Hematopoietic multipotent progenitor cell (in vitro differentiated cells): ENCODE measurements around the gene MAP2. TPM values are rescaled to one million over a fixed set of nuclear protein-coding genes. Genes with fewer than 3 reads are reported as not detected.

Experiments
- DNase-seq, 3 donors: peaks; one replicate each; pipeline ENCODE4 v3.0.0-alpha.2; 2011 to 2015; ENCODE audit warnings: low read depth in 2 of 3, low spot score in 2 of 3
- small RNA-seq: library from RNA; depleted of rRNA; stranded (forward); fragments of <200 nt; gene quantifications from one replicate; pipeline ENCODE3, GENCODE V24; 2012
- total RNA-seq: library from RNA; depleted of rRNA; stranded (reverse); fragments of >200 nt; gene quantifications from one replicate; pipeline ENCODE4 v1.2.3, GENCODE V29; 2012

MAP2 gene
- total RNA-seq, 1 donor = under 0.01 TPM

DNA sequence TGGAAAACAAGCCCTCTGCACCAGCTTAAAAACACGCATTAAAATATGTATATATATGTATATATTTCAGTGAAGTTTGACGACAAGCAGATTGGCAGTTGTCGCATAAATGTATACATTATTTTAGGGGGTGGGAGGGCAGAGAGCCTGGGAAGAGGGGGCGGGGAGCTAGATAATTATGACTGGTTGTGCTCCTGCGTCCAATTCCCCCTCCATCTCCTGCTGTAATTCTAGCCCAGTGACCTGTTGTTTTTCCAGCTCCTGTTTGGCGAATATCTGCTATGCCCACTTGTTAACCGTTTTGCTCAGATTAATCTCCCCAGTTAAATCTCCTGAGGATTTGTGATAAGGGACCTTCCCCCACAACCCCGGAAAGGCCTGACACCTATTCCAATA, 348.4 kb downstream of the MAP2 start:
- DNase-seq = no peak

- no peak for DNase-seq
Measured at GRCh38 chr2:209773377-209773776, 349.5 kb downstream of the MAP2 start.

Small RNA genes within 50 kb of the gene (small RNA-seq; reads per million reads assigned to genes)
- not detected for gene RNA5SP118
